GM21786 (cell line): Measurements from ENCODE around the gene RBMS1.

Experiments used
- ATAC-seq: cut with Tn5 transposase; IDR thresholded peaks from one replicate; pipeline ENCODE4 v1.9.1; 2021; ENCODE audit not compliant: unreplicated experiment

RBMS1 gene

DNA sequence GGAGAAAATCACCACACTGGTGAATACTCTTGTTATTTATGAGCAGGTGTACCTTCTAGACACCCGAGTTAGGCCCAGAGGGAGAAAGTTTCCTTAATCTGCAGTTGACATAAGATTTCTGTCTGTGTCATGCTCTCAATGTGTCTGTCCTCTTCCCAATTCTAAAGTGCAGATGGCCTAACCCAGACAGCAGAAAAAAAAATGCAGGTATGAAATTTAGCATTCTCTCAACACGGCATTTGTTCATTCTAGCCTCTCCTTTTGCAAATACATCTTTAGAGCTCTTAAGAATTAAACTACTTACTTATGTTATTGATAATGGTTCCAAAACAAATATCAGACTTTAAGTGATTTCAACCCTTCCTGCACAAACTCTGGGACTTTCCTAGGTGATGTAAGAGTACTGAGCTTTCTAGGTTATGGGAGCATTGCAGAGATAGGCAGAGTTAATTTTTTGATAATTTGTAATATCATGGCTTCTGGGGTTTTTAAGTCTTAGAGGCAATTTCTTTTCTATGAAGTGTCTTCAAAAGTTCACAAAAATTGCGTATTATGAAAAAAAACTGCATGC lies 260.6 kb downstream of the RBMS1 start:
- ATAC-seq = no peak

DNA sequence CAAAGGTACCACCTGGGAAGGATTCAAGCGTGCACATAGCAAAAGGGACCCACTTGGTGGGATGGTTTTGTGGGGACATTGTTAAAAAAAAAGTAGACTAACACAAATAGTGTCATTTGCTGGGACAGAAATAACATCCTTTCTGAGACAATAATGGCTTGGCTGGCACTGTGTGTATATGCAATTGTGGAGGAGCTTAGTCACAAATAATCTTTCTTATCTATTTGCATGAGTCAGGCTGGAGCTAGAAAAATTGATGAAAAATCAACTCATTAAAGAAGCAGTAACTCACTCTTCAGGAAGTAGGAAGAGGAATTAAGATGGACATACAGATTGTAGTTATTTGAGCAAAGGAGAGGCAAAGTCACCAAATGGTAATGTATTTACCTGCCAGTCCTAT lies 264.0 kb downstream of the RBMS1 start:
- ATAC-seq = no peak

DNA sequence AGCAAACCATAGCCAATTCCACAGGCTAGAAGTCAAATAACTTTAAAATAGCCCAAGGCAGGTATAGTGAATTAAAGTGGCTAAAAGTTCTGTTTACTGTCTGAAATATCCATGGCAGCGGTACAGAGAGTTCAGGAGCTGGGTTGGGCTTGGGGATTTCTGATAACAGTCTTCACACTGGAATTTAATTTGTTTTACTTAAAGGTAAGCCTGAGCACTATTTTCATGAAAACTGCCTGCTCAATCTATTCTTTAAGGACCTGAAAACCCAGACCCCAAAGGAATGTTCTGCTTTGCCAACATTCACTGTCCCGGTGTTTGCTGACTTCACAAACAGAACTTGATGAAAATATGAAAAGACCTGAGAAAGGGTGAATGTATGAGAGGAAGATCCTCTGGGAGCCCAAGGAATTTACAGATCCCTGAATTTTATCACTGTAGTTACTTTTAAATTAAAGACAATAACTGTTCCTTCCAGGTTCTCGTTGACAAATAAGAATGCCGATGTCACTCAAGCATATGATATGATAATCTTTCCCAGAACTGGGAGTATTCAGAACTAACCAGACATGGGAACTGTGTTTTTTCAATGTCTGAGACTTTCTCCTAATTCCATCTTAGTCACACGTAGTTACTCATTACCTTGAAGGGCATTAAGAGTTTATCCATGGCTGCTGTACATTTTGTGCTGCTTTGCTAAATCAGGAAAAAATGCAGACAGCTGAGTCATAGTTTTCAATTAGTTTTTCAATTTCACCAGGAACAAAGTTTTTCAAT lies 265.3 kb downstream of the RBMS1 start:
- no peak for ATAC-seq

DNA sequence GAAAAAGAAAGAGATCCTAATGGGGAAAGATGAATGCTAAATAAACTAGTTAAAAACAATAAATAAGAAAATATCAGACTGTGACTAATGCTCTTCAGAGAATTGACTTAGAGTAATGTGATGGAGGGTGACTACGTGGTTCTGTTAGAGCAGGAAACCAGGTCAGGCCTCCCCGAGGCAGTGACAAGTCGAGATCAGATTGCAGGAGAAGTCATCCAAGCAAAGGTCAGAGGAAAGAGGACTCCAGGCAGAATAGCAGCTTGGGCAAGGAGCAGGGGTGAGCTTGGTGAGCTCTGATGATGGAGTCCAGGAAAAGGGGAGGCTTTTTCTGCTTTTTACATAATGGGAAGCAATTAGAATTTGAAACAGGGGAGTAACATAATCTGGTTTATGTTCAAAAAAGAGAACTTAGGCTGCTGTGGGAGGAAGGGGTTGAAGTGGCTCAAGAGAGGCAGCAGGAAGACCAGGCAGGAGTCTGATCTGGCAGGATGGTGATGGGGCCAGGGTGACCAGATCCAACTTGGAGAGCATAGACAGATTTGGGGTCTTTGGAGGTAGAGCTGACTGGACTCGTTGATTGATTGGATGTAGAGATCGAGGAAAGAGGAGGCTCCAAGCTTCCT lies 266.2 kb downstream of the RBMS1 start:
- no peak for ATAC-seq

GRCh38 chr2:160226367-160226766 lies 267.2 kb downstream of the RBMS1 start:
- ATAC-seq = no peak

GRCh38 chr2:160225722-160226121 lies 267.9 kb downstream of the RBMS1 start:
- no peak for ATAC-seq

DNA sequence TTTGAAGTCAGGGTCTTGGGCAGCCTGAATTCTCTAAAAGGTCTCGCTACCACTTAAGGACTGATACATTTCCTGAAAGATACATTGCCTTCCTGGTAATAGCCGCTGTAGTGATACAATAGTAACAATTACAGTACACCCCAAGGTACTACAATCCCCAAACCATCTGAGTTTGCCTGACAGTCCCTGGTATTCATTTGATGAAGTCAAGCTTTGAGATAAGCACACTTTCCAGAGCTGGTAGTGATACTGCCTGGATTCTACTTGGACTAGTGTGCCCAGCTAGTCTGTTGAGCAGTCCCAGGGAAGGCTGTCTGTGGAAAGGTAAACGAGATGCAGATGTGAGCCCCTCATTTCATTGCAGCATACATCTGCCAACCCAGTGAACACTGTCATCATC lies 269.1 kb downstream of the RBMS1 start:
- peak; percentile 9 for ATAC-seq

GRCh38 chr2:160224060-160224459 lies 269.5 kb downstream of the RBMS1 start:
- peak; percentile 94 for ATAC-seq

GRCh38 chr2:160223560-160223959 lies 270.0 kb downstream of the RBMS1 start:
- ATAC-seq = no peak

- no peak for ATAC-seq
Measured at GRCh38 chr2:160222546-160223283, 270.9 kb downstream of the RBMS1 start.
